GM21390 (cell line): ENCODE measurements around the gene DNAJB5.

ENCODE experiments used
- ATAC-seq: cut with Tn5 transposase; IDR thresholded peaks from one replicate; pipeline ENCODE4 v1.9.1; 2021; ENCODE audit not compliant: unreplicated experiment

The DNAJB5 gene

DNA sequence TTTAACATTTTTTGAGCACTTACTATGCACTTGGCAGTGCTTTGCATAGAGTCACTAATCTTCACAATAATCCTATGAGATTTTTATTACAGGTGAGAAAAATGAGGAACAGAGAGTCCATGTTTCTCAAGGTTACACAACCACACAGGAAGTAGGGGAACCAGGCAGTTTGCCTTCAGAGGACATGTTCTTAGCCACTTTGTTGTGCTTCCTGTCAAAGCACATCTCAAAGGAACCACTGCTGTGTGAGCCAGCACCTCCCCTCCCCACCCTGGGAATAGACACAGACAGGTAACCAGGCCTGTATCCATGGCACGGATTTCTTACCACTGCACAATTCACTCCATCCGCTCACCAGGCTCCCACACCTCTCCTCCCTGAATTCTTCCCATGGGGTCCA is 6.3 kb upstream of the DNAJB5 start:
- ATAC-seq = peak; percentile 49

DNA sequence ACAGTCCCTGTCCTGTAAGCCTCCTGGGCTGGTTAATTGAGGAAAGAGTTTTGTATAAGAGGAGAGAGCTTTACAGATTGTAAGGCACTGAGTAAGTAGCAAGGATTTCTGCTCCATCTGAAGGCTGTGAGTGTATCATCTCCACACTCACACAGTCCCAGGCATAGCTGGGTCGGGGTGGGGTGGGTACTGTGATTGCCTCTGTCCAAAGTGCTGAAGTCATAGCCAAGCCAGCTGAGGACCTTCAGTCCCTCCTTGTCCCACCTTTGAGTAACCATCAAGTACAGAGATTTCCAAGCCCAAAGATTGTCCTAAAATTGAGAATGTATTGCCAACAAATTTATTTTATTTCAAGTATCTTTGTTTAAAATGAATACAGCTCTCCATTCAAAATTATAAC is 5.5 kb upstream of the DNAJB5 start:
- no peak for ATAC-seq

DNA sequence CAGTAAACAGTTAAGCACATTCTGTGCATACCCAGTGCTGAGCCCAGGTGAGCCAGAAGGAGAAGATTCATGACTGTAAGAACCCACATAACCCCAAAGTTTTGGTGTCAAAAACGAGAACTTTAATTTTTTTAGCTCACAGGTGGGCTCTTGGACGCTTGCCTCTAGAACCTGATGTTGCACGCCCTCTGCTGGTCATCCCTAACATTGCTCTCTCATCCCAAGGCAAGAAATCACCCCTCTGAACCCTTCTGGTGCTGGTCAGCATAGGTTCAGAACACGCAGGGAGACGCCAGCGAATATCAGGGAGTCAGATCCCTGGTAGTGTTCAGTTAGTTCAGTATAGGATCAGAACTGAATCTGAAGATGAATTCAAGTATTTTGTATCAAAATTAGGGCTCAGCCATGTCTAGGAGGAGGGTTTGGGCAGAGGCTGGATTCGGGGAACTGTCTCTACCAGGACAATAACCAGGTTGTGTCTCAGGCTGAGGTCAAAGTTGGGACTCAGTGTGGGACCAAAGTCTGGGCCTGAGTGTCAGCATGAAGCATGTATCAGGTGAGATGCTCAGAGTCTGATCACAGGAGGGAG is 4.1 kb upstream of the DNAJB5 start:
- ATAC-seq = no peak

DNA sequence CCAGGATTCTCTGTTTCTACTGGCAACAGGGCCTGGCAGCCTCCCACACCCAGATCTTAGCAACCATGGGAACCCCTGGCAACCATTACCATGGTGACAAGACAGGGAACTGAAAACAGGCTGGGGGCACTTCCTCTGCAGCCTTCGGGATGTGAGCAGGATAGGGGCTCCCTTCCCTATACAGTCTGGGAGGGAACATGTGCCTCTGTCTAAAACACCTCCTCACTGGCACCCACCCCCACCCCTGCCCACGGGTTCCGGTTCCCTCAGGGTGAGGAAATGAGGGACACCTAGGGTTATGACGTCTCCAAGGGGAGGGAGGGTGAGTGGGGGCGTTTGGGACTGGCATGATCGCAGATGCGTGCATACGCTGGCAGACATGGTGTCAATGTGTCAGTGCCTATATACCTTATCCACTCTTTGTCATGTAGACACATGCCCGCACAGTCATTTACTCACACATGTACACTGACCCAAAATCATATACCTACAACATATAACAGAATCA is 3.0 kb upstream of the DNAJB5 start:
- ATAC-seq = no peak

DNA sequence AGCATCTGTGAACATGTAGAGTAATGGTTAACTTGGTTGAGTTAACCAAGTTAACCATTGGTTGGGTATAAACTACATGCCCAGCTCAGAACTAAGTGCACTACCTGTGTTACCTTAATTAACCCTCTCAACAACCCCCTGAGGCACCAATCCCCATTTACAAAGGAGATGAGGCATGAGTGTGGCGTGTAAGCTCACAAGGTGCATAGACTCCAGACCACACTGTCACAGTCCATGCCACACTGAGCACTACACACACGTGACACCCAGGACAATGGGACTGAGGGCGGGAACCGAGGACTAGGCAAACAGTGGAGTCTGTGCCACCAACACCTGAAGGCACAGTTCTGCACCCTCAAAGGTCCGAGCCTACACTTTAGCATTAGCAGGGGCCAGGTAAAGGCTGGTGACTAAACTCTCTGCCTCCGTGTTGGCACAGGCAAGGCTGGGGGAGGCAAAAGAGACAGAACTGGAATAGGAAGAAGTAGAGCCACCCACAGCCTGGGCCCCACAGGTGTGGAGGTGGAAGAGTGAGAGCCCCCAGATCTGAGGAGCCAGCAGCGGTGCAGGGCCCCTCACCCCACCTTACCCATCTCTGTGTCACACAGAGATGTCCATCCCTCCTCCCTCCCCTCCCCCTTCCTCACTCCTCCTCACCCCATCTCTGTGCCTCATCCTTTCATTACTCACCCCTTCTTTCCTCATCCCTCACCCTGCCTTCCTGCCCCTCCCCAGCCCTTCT is 2.2 kb upstream of the DNAJB5 start:
- ATAC-seq = no peak

DNA sequence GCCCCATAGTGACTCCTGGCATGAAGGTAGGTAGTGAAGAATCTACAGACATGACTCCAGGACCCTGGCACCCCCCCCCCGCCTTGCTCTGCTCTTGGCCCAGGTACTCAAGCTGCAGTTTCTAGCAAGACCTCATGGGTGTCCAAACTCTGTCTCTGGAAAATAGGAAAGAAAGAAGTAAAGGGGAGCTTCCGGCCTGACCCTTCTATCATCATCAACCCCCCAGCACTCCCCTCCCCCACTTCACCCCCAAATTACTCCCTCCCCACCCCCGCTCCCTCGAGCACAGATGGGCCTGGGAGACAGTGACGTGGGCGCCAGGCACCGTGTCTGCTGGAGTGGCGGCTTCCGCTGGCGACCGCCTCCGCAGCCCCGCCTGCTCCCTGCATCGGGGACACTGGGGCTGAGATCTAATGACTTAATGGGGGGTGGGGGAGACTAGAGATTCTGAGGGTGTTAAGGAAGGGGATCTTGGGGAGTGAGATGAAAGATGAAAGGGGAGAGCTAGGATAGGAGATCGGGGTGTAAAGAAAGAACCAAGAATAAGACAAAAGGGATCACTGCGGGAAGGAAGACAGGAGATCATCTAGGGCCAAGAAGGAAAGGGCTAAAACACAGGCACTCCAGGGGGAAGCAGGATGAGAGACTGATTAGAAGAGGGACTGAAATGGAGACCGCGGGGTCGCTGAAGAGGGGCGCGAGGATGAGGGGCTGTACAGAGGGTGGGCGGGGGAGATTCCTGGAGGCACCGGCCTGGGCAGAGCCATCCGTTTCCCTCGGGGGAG is 1.1 kb upstream of the DNAJB5 start:
- ATAC-seq = no peak

DNA sequence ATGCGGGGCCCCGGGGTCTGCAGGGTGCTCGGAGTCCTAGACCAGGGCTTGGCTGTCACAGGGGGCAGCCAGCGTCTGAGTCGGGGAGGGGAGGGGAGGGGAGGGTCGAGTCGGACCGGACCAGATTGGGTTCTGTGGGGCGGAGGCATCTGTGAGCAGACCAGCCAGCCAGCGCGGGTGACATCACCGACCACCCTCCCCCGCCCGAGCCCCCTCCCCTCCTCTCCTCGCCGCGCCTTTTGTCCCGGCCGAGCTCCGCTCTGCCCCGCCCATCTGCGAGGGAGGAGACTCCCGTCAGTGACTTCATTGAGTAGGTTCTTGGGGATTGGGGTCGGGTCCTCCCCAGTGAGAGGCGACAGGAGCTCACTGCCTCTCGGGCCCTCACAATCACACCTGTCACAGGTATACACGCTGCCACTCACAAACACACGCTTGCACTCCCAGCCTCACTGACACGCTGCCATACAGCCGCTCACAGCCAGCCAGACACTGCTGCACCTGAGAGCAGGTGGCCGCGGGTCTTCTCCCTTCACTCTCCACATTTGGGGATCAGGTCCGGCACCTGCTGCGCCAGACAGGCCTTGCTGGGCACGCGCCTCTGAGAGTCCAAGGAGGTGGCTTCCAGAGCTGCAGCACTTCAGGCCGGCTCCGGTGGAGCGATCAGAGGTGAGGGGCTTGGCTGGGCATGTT is 546 bp downstream of the DNAJB5 start:
- ATAC-seq = no peak

DNA sequence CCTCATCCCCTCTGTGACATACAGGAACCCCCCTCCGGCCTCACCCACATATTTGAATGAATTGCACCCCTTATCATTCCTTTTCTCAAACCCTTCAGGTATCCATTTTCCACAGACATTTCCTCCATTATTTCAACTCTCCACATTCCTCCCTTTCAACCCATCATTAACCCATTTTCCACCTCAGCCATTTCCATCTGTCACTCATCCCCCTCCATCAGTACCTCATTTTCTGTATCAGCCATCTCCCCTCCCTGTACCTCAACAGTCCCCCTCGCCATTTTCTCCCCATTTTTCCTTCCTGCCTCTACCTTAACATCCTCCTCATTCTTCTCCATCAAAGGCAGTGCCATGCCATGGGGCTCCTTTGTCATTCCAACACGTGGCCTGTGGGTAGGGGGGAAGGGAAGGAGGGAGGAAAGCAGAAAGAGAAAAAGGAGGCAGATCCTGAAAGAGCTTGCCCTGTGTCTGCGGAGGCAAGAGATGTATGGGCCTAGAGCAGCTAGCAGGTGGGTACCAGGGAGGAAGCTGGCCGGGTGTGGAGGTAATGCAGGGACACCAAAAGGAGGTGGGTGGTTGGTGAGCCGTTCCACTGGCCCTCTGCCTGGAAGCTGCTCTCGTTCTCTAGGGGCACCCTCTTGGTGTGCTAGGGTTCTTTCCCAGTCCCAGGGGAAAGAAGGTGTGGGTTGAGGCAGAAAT is 1.5 kb downstream of the DNAJB5 start:
- ATAC-seq = no peak

DNA sequence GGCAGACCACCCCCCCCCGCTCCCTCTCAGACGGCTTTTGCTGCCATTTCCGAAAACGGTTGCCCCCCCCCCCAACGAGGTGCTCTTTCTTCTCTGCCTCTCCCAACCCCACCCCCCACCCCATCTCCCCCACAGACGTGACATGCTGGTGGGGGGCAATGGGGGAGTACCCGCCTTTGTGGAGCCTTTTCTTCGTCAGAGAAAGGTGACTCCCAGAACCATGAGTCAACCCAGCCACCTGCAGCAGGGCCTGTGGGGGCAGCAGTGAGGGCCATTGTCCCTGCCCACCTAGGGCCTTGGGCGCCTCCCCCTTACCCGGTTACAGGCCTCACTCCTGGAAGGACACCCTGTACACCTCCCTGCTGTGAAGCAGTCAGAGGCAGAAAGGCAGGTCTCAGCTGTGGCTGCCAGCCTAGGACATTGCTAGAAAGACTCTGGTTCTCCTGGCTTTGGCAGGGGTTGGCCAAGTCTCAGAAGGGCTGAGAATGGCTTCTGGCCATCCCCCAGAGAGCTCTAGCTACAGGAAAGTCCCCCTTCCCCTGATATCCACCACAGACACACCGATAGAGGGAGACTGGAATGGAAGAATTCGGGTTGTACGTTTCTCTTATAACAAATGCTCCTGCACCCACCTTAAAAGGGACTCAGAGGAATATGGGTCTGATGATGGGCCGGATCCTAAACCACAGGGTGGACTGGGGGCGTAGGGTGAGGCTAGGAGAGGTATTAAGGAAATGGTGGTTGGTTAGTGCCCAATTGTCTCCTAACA is 2.2 kb downstream of the DNAJB5 start:
- no peak for ATAC-seq

DNA sequence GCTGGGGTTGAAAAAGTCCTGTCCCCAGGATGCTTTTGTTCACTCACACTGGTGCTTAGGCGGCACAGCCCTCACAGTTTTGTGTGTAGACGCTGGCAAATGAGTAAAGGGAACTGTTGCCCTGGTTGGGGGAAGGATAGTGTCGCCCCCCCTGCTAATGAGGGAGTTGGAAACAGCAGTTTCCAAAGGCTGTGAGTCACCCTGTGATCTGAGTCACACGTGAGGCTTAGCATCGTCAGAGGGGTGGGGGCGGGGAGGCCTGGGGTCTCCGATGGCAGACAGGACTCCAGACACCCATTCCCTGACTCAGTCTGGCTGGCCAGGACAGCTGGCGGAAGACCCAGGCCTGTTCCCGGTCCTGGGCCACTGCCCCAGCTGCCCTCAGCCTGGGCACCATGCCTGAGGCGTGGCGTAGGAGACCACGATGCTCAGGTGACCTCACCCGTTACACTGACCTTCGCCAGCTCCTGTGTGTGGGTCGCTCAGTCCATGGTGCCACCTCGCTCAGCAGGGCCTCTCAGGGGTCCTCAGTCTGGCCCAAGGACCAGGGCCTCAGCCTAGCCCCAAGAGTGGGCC is 2.9 kb downstream of the DNAJB5 start:
- ATAC-seq = no peak

DNA sequence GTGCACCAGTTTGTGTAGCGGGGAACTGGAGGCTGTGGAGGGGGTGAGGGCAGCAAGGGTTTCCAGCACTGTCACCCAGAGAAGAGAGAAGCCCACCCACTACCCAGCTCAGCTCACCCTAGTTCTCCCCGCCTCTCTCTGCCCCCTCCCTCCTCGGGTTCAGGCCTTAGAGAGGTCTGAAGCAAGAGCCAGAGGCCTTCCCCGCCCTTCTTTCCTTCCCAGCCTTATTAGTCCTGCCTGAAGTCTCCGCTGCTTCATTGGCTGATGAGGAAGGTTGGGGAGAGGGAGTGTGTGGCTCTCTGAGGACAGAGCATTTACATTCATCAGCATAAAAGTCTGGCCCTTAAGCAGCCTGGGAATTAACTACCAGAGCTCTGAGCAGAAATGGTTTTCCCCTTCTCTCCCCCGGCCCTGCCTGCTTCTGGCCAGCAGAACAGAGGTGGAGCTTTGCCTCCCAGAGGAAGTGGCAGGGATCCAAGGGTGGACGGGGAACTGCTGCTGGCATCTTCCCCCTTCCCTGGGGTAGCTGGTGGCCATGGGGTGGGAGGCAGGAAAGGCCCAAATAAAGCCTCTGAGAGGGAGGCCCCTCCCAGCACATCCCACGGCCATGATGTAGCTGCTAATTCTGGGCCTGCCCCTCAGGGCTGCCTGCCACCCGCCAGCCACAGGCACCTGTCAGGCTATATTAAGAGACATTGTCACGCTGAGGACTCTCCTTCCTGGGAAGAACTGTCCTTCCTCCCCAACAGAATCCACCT is 4.1 kb downstream of the DNAJB5 start:
- no peak for ATAC-seq

DNA sequence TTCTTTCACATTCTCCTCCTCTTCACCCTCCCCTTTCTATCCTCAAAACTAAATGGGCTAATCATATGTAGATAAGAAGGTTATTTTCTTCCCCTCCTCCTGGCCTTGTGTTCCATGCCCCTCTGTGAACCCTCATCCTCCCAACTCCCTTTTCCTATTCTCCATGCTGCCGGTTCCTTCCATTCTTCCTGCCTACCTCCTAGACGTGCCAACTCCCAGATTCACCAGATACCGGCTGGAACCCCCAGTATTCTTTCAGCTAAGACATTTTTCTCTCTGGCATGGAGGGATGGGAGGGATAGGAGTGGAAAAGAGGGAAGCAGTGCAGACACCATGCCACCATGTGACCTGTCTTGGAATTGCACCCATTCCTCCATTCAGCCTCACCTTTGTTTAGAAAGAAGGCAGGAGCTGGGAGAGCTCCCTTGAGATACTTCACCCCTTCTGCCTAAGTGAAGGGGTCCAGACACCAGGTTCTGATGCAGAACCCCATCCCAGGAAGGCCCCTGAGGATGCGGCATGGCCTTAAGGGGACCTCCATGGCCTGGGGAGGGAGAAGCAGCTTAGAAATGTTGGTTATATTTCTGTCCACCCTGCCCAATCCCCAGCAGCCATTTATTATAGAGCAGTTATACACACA is 4.8 kb downstream of the DNAJB5 start:
- no peak for ATAC-seq

DNA sequence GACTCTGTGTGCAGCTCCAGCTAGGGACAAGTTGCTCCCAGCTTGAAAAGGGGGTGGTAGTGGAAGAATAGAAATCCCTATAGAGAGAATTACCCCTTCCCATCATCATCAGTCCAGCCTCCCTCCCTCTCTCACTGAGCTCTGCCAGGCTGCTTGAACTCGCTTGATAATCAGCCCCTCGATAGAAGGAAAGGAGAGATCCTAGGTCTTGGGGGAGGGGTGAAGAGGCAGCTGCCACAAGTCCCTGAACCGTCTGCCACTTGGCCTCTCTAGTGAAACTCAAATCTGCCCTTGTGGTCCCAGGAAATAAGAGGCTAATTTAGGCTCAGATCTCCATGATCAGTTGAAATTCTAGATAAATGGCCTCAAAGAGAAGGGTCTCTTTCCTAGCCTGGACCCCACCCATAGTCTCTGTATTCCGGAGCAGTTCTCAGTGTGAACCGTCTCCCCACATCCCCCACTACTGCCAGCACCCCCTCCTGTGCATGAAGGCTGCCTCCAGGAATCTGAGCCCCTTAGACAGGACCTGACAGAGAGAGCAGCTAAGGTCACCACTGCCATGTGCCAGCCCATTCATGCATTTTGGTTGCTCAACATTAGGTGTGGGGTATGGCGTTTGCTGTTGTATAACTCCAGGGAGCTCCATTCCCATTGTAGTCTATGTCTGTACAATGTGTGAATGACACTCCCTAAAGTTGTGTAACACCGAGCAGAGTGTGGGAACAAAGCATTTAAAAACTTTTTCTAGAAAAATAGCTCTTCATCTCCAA is 5.5 kb downstream of the DNAJB5 start:
- ATAC-seq = no peak

DNA sequence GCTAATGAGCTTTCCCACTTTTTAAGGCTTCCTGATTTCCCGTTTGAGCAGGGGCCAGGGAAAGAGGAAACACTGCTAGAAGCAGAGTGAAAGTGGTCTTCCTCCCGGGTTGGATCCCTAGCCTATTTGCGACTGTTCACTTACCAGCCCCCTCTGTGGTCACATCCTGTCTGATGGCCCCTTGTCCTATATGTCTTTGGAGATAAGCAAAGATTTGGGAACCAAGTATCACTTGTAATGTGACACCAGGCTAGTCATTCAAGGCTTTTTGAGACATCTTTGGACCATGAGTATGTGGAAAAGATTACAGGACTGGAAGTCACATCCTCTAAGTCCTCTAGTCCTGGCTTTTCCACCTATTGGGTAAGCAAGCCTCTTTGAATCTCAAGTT is 6.1 kb downstream of the DNAJB5 start:
- ATAC-seq = no peak

DNA sequence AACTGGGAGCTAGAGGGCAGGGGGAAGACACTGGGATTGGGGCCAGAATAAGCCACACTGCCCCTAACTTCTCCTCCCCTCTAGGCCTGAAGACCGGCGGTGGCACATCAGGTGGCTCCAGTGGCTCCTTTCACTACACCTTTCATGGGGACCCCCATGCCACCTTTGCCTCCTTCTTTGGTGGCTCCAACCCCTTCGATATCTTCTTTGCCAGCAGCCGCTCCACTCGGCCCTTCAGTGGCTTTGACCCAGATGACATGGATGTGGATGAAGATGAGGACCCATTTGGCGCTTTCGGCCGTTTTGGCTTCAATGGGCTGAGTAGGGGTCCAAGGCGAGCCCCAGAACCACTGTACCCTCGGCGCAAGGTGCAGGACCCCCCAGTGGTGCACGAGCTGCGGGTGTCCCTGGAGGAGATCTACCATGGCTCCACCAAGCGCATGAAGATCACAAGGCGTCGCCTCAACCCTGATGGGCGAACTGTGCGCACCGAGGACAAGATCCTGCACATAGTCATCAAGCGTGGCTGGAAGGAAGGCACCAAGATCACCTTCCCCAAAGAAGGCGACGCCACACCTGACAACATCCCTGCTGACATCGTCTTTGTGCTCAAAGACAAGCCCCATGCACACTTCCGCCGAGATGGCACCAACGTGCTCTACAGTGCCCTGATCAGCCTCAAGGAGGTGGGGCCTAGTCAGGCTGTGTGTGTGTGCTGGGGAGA is 6.8 kb downstream of the DNAJB5 start:
- no peak for ATAC-seq

DNA sequence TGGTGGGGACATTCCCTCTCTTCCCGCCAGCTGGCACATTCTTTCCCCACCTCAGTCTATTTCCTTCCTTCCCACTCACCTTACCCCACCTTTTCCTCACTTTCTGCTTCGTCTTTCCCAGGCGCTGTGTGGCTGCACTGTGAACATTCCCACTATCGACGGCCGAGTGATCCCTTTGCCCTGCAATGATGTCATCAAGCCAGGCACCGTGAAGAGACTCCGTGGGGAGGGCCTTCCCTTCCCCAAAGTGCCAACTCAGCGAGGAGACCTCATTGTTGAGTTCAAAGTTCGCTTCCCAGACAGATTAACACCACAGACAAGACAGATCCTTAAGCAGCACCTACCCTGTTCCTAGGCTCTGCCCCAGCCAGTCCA is 7.3 kb downstream of the DNAJB5 start:
- no peak for ATAC-seq

DNA sequence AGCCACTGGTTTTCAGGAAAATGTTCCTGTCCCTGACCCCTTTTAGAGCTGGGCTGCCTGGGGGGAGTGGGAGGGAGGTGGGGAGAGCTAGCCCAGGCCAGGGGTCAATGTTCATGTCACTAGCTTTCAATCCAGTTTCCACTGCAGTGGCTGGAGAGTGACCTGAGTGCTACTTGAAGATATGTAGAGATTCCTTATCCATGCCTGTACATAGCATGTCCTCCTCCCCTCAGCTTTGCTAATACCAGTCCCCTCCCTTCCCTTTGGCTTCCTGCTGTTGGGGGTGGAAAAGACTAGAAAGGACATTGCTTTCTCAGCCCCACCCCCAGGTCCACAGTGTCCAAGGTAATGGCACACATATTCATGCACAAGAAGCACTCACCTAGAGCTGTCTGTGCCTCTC is 7.8 kb downstream of the DNAJB5 start:
- ATAC-seq = no peak
